GM18508 (cell line): ENCODE data around the gene SLC47A2.

Experiments used
- ATAC-seq: cut with Tn5 transposase; IDR thresholded peaks from one replicate; pipeline ENCODE4 v1.9.1; 2021; ENCODE audit warnings: moderate number of reproducible peaks; ENCODE audit not compliant: insufficient read depth, unreplicated experiment

SLC47A2 gene

DNA sequence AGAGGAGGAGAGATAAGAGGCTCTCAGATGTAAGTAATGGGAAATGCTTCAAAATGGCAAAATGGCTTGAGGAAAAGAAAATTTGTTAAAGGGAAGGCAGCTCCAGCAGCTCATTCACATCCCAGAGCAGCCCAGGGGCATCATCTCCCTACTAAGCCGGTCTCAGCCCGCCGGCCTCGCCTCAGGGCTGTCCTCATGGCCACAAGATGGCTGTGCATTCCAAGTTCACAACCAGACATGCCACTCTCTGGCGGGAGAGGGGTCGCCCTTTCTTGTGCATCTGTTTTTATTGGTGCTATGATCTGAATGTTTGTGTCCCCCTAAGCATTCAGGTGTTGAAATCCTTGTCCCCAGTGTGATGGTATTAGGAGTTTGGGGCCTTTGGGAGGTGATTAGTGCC is 13.5 kb upstream of the SLC47A2 start:
- no peak for ATAC-seq

DNA sequence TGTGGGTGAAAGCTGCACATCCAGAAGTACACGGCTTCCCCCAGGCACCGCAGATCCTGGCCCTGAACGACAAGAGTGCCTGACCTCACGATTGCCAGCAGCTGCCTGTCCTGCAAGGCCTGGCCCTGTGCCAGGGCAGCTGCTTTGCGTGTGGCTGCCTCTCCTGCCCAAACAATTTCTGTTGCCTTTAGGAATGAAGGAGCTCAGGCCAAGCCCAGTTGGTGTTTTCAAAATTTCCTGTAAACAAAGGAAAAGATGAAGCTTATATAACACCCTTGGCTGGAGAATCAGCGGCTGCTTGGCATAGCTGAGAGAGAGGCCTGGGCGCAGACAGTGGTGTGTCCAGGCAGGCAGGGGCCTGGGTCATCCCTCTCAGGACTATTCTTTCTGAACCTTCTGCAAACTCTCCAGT is 11.7 kb upstream of the SLC47A2 start:
- no peak for ATAC-seq

- no peak for ATAC-seq
These were observed 11.2 kb upstream of the SLC47A2 start for GRCh38 chr17:19727501-19728078.

DNA sequence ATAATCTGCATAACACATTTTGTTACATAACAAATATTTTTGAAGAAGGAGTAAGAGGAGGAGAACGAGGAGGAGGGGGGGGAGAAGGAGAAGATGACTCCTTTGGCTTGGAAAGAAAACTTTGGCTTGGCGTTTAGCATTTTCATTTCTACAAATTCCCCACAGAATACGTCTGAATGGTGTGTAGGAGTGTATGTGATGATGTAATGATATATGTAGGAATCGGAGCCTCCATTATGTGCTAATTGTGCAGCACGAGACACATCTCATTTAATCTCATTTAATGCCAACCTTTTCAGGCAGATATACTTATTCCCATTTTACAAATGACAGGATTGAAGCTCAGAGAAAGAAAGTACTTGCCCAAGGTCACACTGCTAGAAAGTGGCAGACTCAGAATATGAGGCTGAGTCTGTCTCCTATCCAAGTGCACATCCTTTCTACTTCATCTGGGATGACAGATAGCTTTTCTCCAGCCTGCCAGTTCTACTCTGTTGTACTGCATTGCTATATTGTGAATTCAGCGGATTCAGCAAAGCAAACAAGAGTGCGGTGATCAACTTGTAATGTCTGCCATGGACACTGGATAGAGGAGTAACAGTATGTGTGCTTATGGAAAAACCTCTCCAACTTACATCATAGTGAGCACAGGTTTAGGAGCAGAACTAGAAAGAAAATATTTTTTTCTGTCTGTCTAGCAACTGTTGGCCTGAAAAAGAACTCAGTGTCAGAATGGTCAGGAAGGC is 10.4 kb upstream of the SLC47A2 start:
- ATAC-seq: no peak

DNA sequence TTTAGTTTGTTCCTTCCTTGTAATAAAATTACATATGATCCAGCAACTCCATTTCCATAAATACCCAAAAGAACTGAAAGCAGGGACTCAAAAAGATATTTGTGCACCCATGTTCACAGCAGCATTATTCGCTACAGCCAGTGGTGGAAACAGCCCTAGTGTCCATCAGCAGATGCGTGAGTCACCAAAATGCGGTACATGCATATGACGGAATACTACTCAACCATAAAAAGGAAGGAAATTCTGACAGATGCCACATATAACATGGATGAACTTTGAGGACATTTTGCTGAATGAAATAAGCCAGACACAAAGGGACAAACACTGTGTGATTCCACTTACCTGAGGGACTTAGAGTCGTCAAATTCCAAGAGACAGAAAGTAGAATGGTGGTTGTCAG is 9.1 kb upstream of the SLC47A2 start:
- ATAC-seq: no peak

DNA sequence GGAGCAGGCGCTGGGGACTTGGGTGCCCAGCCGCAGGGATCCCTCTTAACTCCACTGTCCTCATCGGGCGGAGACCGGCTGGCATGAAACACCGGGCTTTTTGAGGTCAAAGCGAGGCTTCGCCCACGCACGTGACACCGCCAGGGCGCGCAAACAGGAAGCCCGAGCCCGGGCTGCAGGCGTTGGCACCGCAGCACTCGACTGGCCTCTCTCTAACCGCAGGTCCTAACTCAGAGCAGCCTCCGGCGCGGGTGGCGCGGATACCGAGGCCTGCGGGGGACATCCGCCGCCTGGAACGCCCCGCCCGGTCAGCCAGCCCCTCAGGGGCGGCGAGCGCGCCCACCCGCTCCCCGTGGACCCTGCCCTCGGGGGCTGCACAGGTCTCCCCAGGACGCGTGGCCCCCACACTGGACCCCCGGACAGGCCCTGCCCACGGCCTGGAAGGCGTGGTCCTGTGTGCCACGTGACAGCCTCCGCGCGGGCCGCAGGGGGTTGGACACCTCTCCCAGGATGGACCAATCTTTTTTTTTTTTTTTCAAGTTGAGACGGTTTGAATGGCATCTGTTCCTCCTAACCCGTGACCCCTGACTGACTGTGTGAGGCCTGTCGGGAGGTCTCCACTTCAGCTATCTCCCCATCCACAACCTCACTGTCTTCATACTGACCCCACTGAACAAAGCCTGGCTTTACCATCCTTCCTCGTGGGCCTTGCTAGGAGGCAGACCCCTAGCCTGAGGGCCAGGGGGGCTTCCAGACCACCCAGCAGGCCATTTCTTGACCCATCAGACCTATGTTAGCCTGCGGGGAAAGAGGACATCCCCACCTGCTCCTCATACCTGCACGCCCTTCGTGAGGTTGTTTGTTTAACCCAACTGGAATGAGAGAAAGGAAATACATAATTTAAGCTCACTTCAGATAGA is 8.4 kb upstream of the SLC47A2 start:
- ATAC-seq: no peak

- no peak for ATAC-seq
These were observed 7.6 kb upstream of the SLC47A2 start for GRCh38 chr17:19723964-19724363.

DNA sequence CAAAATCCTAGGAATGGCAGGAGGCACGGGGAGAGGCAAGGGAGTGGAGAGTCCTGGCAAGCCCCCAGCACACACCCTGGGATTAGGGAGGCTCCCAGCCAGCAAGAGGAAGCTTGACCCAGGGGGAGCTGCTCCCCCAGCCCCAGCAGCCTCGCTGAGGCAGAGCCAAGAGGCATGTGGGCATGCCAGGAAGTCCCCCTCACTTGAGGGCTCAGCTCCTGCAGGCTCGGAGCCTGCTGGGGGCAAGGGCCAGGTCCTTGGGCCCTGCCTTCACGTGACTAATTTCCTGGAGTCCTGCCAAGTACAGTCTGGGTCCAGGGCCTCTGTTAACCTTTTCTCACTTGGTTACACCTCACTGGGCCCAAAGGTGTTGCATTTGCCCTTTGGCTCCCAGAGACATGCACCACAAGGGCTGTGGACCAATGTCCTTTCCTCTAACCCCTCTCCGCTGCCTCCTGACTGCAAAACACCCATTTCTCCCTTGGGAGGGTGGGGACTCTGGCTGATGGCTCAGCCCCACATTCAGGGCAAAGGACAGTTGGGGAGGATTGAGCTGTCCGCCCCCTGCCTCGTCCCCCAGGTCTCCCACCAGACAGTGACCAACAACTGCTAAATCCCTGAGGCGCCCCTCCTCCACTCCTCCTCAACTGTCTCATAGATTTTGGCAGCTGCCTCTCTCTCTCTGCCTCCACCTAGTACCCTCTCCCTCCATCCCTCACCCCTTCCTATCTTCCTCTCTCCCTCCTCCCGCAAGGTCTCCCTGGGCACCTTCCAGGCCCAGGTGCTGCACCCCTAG is 4.4 kb upstream of the SLC47A2 start:
- no peak for ATAC-seq

DNA sequence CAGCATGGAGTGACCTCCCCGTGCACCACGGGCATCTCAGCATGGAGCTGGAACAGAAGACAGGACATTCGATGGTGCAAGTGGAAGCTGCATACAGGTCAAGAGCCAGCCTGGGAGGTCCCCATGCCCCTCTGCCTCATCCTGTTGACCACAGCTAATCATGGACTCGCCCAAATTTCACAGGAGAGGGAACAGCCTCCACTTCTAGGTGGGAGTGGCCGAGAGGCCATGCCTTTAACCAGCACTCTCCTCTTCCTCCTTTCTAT is 3.8 kb upstream of the SLC47A2 start:
- ATAC-seq: no peak

DNA sequence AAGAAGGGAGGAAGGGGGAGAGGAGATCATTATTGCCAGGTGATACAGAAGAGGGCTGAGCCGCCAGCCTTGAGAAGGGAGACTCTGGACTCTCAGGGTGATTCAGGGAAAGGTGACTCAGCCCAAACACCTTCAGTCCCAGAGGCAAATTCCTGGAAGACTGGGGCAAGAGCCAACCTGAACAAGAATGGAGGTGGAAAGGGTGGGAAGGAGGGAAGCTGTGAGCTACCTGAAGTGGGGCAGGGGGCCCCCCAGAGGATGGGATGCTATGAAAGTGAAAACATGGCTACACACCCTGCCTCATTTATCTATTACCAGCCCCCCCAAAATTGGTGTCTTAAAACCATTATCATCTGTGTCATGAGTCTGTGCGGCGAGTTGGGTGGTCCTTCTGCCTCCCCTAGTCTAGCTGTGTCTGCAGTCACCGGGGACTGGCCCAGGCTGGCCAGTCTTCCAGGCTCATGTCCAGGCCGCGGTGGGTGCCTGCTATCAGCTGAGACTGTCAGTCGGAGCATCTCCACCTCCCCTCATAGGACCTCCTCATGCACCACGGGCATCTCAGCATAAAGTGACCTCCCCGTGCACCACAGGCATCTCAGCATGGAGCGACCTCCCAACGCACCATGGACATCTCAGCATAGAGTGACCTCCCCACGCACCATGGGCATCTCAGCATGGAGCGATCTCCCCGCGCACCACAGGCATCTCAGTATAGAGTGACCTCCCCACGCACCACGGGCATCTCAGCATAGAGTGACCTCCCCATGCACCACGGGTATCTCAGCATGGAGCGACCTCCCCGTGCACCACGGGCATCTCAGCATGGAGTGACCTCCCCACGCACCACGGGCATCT is 3.2 kb upstream of the SLC47A2 start:
- ATAC-seq: no peak

- no peak for ATAC-seq
These were observed 2.4 kb upstream of the SLC47A2 start for GRCh38 chr17:19718613-19719354.

DNA sequence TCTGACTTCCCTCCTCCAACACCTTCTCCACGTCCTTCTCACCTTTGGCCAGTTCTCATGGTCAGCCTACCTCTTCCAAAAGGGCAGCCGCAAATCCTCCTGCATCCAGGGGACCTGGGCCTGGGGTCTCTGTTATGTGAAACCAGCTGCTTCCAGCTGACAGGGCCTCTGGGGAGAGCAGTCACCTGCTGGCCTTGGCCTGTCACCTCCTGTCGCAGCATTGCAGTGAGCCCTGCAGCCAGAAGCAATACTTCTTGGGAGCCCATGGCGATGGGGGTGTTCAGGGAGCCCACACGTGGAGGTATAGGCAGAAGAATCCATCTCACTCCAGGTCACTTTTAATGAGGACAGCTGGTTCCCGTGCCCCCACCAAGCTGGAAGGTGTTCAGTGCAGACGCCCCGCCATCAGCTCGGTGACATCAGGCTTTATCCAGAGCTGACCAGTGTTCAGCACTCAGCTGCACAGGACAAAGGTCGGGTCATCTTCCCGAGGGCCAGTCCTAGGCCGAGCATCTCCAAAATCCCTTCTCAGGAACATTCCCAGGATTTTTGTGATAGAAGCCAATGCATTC is 1.7 kb upstream of the SLC47A2 start:
- ATAC-seq: no peak

DNA sequence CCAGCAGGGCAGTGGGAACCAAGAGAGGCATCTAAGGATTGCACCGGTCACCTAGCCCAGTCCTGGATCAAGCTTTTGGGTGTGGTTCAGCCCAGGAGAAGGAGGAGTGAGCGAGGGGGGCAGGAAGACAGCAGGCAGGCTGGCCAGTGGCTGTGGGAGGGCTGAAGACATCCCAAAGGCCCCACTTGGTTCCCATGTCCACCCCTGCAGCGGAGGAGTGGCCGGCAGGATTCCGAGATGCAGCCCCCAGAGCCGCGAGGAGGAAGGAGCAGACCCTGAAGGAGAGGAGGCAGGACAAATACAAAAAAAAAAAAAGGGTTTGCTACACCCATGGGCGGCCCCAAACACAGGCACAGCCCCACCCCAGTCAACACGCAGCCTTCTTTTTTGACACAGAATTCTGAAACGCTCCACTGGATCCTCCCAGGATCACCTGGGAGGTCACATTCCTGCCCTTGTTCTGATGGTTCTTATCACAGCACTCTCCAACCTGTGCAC is 1.1 kb upstream of the SLC47A2 start:
- no peak for ATAC-seq

GRCh38 chr17:19717031-19717360 is 612 bp upstream of the SLC47A2 start:
- no peak for ATAC-seq

DNA sequence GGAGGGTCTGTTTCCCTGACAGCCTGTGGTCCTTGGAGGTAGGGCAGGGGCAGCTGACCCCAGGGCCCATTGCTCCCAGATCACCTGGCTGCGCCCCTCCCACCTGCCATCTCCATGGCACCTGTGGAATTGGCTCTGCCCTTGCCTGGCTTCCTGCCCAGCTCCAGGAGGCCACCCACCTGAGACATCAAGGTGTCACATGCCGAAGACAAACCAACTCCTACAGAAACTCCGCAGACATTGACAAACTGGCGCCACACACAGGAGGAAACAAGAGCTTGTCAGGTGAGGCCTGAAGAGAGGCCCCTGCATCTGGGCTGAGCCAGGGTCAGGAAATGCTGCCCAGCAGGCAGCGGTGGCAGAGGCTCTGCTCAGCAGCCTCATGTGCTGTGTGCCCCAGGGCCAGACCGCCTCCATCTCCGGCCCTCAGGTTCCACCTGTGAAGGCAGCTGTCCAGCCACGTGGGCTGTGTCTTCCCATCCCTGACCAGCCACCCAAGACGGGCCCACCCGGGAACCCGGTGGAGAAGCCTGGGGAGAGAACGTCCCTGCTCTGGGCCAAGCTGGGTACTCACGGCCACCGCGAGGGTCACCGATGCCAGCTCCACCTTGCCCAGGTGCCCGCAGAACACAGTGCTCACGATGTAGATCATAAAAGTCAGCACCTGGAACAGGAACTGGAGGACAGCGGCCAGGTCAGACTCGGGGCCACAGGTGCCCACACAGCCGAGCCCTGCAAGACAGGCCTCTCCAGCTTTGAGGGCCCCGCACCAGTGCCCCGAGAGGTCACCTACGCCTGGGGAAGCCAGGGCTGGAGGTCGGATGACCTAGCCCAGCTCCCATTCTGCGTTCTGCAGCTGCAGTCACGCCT is 1.6 kb downstream of the SLC47A2 start:
- ATAC-seq: no peak

- no peak for ATAC-seq
These were observed 2.5 kb downstream of the SLC47A2 start for GRCh38 chr17:19713901-19714361.

DNA sequence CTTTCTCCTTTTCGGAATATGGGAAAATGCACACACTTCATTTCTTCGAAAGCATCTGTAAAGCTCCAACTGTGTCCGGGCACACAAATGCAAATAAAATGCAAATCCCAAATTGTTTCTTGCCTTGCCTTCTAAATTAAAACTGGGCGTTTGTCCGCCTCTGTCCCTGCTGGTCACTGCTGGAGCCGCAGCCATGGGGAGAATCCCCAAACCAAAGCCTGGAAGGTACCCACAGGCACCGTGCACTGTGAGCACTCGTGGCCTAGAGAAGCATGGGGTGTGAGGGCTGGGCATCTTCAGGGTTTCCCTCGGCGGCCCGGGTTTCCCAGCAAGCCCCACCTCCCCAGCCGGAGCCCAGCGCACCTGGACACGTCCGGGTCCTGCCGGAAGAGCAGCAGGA is 2.9 kb downstream of the SLC47A2 start:
- no peak for ATAC-seq
